GM19328 (cell line): ENCODE data around the gene POU2F3.
"Not testable (repeated sequence)": the region's sequence is repeated elsewhere in the genome, so short reads cannot be mapped to it uniquely, and the experiment has no call there.

Experiments
- ATAC-seq: cut with Tn5 transposase; IDR thresholded peaks from one replicate; pipeline ENCODE4 v1.9.1; 2021; ENCODE audit warnings: mild to moderate bottlenecking, moderate library complexity; ENCODE audit not compliant: unreplicated experiment

POU2F3 gene

GRCh38 chr11:120249279-120250262, 9.6 kb downstream of the POU2F3 start:
- no peak for ATAC-seq

DNA sequence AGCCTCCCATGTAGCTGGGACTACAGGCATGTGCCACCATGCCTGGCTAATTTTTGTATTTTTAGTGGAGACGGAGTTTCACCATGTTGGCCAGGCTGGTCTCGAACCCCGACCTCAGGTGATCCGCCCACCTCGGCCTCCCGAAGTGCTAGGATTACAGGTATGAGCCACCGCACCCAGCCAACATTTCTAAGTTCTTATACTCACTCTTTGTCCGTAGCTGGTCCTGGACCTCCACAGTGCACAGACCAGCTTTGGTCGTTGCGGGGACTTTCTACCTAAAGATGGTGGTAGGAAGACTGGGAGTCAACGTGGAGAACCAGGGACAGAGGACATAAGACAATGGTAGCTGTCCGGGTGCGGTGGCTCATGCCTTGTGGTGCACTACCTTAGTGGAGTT, 13.4 kb downstream of the POU2F3 start:
- ATAC-seq = not testable (repeated sequence)

- ATAC-seq = no peak
Measured at GRCh38 chr11:120254788-120255518, 15.0 kb downstream of the POU2F3 start.

GRCh38 chr11:120255519-120255866, 15.6 kb downstream of the POU2F3 start:
- ATAC-seq = no peak

DNA sequence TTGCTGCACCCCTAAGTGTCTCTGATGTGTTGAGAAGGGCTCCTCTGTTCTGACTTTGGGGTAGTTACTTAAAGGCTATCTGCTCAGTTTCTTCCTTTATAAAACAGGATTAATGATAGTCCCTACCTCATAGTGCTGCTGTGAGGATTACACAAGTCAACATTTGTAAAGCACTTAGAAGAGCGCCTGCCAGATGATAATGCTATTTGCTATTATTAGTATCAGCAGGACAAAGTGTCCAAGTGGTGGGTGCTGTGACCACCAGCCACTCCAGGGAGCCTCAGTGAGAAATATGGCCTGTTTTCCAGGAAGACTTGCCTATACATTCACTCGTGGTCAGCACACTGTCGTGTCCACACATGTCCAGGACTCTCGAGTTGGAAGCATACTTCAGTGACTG, 16.2 kb downstream of the POU2F3 start:
- ATAC-seq = no peak

- no peak for ATAC-seq
Measured at GRCh38 chr11:120256779-120257178, 16.8 kb downstream of the POU2F3 start.

DNA sequence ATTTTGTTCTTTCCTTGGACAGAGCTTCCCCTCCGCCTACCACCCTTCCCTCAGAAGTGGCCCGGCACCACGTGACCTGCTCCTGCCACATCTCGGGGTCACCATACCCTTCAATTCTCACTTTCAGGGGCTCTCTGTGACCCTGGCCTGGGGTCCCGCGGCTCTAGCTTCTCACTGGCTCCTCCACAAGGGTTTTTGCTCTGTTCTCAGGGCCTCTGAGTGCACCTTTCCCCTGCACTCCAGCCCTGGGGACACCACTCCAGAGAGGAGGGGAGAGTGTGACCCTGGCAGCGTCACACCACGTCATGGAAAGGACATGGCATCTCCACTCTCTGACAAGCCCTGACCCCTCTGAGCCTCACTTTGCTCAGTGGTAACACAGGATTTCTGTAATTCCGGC, 17.4 kb downstream of the POU2F3 start:
- ATAC-seq = no peak

- no peak for ATAC-seq
Measured at GRCh38 chr11:120258661-120259060, 18.7 kb downstream of the POU2F3 start.

DNA sequence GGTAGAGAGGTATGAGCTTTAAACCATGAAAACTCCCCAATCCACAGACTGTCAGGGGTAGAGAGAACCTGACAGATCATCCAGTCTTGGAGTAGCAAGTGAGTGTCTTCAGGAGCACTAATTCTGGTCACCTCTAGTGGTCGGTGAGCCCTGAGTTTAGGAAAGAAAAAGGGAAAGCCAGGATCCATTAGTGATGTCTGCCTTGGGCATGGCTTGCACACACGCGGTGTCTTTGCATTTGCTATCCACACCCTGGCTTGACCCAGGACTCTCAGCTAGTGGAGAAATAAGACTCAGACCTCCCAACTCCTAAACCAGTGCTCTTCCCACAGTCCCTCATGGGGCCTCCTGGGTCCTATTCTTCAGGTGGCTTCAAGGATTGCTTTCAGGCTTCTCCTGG, 19.3 kb downstream of the POU2F3 start:
- no peak for ATAC-seq

GRCh38 chr11:120259988-120260565, 20.1 kb downstream of the POU2F3 start:
- no peak for ATAC-seq

DNA sequence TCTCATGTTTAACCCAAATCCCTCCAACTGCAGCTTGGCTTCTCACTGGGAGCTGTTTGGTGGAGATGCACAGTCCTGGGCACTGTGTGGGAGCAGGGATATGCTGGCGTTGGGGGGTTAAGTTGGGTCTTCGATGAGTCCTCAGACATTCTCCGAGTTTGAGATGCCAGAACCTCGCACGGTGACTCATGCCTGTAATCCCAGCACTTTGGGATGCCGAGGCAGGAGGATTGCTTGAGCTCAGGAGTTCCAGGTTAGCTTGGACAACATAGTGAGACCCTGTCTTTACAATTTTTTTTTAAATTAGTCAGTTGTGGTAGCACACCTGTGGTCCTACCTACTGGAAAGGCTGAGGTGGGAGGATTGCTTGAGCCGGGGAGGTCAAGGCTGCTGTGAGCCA, 20.7 kb downstream of the POU2F3 start:
- ATAC-seq = no peak

DNA sequence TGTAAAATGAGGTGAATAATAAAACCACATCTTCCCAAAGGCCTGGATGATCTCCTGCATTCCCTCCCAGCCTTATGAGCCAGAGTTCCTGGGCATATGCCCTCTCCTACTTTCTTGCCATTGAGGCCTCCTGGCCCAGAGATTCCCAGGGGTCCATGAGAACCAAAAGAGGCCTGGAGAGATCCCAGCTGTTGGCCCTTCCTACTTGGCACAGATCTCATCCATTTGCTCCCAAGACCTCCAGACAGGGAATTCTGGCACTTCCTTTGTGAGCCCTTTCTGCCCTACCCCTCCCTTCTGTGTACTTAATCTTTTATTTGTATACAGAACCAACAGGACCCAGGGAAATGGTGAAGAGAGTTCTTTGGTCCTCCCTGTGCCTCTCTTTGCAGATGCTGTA, 21.4 kb downstream of the POU2F3 start:
- no peak for ATAC-seq

GRCh38 chr11:120261931-120262330, 22.0 kb downstream of the POU2F3 start:
- no peak for ATAC-seq

DNA sequence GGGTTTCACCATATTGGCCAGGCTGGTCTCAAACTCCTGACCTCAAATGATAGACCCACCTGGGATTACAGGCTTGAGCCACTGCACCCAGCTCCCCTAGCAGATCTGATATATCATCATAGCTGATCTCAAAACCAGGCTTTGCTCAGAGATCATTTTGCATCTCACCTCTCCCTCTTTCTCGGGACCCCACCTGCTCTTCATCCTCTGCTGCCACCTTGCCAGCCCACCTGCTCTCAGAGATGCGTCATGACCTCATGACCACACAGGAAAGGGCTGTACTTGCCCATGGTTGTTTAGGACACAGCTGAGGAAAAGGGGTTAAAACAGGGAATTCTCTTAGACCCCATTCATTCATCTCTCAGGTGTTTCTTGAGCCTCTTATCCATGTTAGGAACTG, 27.4 kb downstream of the POU2F3 start:
- no peak for ATAC-seq

- no peak for ATAC-seq
Measured at GRCh38 chr11:120268686-120269085, 28.7 kb downstream of the POU2F3 start.

- ATAC-seq = no peak
Measured at GRCh38 chr11:120270386-120270785, 30.4 kb downstream of the POU2F3 start.

- no peak for ATAC-seq
Measured at GRCh38 chr11:120271672-120272071, 31.7 kb downstream of the POU2F3 start.

GRCh38 chr11:120272303-120272702, 32.4 kb downstream of the POU2F3 start:
- ATAC-seq = no peak

GRCh38 chr11:120273432-120273831, 33.5 kb downstream of the POU2F3 start:
- ATAC-seq = no peak

DNA sequence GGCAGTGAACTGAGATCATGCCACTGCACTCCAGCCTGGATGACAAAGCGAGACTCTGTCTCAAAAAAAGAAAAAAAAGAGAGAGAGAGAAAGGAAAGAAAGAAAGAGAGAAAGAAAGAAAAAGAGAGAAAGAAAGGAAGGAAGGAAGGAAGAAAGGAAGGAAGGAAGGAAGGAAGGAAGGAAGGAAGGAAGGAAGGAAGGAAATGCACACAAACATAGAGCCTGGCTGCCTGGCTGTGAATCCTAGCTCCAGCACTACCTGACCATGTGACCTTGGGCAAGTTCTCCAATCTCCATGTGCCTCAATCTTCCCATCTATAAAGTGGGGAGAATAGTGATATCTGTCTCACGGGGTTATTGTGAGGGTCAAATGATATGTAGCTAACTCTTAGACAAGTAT, 34.0 kb downstream of the POU2F3 start:
- not testable (repeated sequence) for ATAC-seq

DNA sequence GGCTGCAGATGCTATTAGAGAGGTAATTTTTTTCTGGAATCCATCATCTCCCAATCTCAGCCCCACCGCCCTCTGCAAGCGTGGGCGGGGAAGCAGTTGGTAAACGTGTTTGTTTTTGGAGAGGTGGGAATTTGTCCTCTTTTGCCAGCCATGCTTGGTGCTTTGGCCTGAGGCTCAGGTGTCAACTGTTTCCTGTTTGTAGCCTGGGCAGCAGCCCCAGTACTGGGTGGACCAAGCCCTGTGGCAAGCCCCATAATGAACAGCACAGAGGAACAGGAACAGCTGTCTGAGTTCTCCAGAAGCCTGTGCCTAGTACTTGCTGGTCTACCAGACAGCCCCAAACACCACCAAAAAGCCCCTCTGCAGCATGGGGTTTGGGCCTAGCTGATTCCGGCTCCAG, 39.6 kb downstream of the POU2F3 start:
- no peak for ATAC-seq

DNA sequence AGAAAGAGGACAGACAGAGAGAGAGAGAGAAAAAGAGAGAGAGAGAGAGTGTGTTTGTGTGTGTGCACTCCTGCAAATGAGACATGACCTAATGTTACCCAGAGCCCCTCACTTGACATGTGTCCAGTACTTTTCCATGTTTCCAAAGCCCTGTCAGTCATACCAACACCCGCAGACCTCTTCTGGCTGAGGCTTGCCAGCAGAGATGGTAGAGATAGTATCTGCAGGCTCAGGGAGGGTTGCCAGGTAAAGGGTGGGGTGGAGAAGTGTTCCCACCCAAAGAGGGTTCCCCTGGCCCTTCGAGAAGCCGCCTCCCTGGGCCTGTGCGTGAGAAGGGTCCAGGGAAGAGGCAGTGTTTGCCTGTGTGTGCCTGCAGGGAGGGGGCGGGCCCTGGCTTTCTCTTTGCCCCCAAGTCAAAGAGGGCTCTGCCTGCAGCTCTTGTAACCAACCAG, 40.7 kb downstream of the POU2F3 start:
- no peak for ATAC-seq
